Measurements from ENCODE around the gene PPP3CA. TPM values are rescaled to one million over a fixed set of nuclear protein-coding genes. Genes with fewer than 3 reads are reported as not detected.

Gene PPP3CA
- total and polyA plus RNA-seq, 9 donors, result 19.4 to 47.9 (median 37.9) TPM

- TF ChIP-seq EP300 (IDR thresholded peaks at IDR 0.05) (no peak), POLR2A (IDR thresholded peaks at IDR 0.05) (no peak)
- TF ChIP-seq, protein P1, sequence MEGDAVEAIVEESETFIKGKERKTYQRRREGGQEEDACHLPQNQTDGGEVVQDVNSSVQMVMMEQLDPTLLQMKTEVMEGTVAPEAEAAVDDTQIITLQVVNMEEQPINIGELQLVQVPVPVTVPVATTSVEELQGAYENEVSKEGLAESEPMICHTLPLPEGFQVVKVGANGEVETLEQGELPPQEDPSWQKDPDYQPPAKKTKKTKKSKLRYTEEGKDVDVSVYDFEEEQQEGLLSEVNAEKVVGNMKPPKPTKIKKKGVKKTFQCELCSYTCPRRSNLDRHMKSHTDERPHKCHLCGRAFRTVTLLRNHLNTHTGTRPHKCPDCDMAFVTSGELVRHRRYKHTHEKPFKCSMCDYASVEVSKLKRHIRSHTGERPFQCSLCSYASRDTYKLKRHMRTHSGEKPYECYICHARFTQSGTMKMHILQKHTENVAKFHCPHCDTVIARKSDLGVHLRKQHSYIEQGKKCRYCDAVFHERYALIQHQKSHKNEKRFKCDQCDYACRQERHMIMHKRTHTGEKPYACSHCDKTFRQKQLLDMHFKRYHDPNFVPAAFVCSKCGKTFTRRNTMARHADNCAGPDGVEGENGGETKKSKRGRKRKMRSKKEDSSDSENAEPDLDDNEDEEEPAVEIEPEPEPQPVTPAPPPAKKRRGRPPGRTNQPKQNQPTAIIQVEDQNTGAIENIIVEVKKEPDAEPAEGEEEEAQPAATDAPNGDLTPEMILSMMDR (IDR thresholded peaks at IDR 0.05), result no peak
These were observed 265.5 kb downstream of the PPP3CA start for GRCh38 chr4:101081695-101082369.

DNA sequence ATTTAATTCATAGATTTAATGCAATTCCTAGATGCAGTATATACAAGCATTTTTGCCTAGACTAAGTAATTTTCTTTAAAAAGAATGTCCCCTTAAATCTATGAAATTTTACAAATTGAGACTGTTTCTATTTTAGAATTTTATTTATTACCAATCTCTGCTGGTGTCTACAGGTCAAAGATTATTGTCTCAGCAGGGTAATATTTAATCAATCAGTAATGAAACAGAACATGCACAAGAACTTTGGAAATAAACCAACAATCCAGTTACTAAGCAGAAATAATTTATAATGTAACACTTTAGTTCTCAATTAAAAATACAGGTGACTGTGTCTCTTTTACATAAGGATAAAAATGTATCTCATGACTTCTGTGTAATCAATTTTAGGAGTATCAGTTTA is 266.2 kb downstream of the PPP3CA start:
- TF ChIP-seq, protein P1 (IDR thresholded peaks at IDR 0.05), result no peak
- no peak for TF ChIP-seq EP300 (IDR thresholded peaks at IDR 0.05)
- TF ChIP-seq POLR2A (IDR thresholded peaks at IDR 0.05), result no peak
- no peaks in the 10 kb centered on the region for H3K27me3 ChIP-seq
- intact Hi-C loops (cut with DNase I), result no loop called here
- no peaks in the 10 kb centered on the region for H3K9me3 ChIP-seq
- H3K4me3 ChIP-seq, result no peak overlapping the region
- DNase-seq, result no peak
- peaks cover 2% of the 10 kb centered on the region for H3K4me1 ChIP-seq (ENCODE audit: insufficient read depth)
- no peak overlapping the region for H3K27ac ChIP-seq
- H3K36me3 ChIP-seq, result no peaks in the 10 kb centered on the region

More at GRCh38 chr4:101081695-101082369, 265.5 kb downstream of the PPP3CA start:
- no peak for DNase-seq
- H3K36me3 ChIP-seq, result no peaks in the 10 kb centered on the region
- H3K27me3 ChIP-seq, result no peaks in the 10 kb centered on the region
- intact Hi-C loops (cut with DNase I), result no loop called here
- no peaks in the 10 kb centered on the region for H3K9me3 ChIP-seq
- no peak overlapping the region for H3K27ac ChIP-seq
- H3K4me3 ChIP-seq, result no peak overlapping the region
- H3K4me1 ChIP-seq (ENCODE audit: insufficient read depth), result peaks cover 2% of the 10 kb centered on the region
- WGBS, 3 donors, result 89 to 92% (median 90%) methylated on average over 3 of the region's 3 CpGs

GRCh38 chr4:101078950-101079349 is 268.4 kb downstream of the PPP3CA start:
- Histone ChIP-seq H3K4me3 (no peak overlapping the region), H3K27me3 (no peaks in the 10 kb centered on the region), H3K36me3 (no peaks in the 10 kb centered on the region), H3K27ac (no peak overlapping the region), H3K9me3 (no peaks in the 10 kb centered on the region), H3K4me1 (ENCODE audit: insufficient read depth) (peaks cover 2% of the 10 kb centered on the region)
- TF ChIP-seq EP300 (IDR thresholded peaks at IDR 0.05) (no peak), POLR2A (IDR thresholded peaks at IDR 0.05) (no peak)
- TF ChIP-seq, protein P1 (IDR thresholded peaks at IDR 0.05), result no peak
- WGBS, 3 donors, result 88 to 97% (median 92%) methylated on average over 2 of the region's 2 CpGs
- DNase-seq, result no peak
- intact Hi-C loops (cut with DNase I), result no loop called here

DNA sequence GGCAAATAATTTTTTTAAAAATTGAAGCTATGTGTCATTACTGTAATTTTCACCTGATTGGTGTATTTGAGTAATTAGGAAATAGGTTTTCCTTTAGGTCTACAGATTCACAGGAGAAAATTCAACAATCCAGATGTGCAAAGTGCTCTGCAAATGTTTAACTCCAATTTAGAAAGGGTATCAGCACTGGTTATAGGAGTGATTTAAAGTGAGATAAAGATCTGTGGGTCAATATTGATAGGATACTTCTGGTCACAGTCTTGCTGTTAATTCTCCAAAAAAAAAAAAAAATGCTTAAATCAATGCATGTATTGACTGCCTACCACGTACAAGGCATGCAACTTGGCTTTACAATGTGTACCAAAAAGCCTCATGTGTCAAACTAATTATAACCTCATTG is 271.3 kb downstream of the PPP3CA start:
- peaks cover 2% of the 10 kb centered on the region for H3K4me1 ChIP-seq (ENCODE audit: insufficient read depth)
- WGBS, 3 donors, result 75 to 77% (median 76%) methylated on average over 1 of the region's 1 CpG
- no peaks in the 10 kb centered on the region for H3K9me3 ChIP-seq
- H3K27ac ChIP-seq, result no peak overlapping the region
- no peak for TF ChIP-seq EP300 (IDR thresholded peaks at IDR 0.05)
- TF ChIP-seq, protein P1 (IDR thresholded peaks at IDR 0.05), result no peak
- DNase-seq, result no peak
- no peaks in the 10 kb centered on the region for H3K27me3 ChIP-seq
- no peaks in the 10 kb centered on the region for H3K36me3 ChIP-seq
- intact Hi-C loops (cut with DNase I), result no loop called here
- no peak overlapping the region for H3K4me3 ChIP-seq
